Measurements from ENCODE around the gene ZNF827. TPM values are rescaled to one million over a fixed set of nuclear protein-coding genes. Genes with fewer than 3 reads are reported as not detected.

ZNF827 gene
- total RNA-seq, 1 experiment from 2014 or later, result 6.3 TPM

DNA sequence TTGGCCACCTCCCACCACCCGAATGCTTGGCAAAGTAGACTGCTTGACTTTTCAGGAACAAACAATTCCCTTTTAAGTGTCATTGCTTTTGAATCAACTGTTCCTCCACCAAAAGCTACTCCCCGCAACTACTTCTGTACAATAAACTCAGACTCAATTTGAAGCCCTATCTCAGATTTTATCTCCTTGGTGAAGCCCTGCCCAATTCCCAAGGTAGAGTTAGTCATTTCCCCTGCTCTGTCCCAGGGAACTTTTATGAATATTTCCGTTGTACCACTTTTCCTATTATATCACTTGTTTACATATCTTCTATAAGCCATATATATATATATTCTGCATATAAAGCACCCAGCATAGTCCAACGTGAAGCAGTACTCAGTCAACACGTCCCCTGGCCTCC lies 155.9 kb downstream of the ZNF827 start:
- BruUV-seq (replicated peaks), result no TSS peak
- intact Hi-C loops (cut with micrococcal nuclease; ENCODE audit: unreplicated experiment), result no loop called here
- Histone ChIP-seq H3K27ac (ENCODE audit: low read length) (no peak overlapping the region), H3K4me1 (ENCODE audit: control insufficient read depth, insufficient read depth, low read length) (no peaks in the 10 kb centered on the region), H3K9me3 (ENCODE audit: control insufficient read depth, insufficient read depth, low read depth, low read length) (no peaks in the 10 kb centered on the region), H3K36me3 (ENCODE audit: control insufficient read depth, insufficient read depth, low read length) (no peaks in the 10 kb centered on the region), H3K4me3 (ENCODE audit: low read depth in 2 of 2, low read length in 2 of 2) (no peak overlapping the region), H3K27me3 (ENCODE audit: control insufficient read depth, insufficient read depth, low read length) (no peaks in the 10 kb centered on the region)
- no peak for ATAC-seq
- DNase-seq (ENCODE audit: low read depth, low spot score), result no peak
- ChIA-PET POLR2A (no interaction called here), CTCF (no interaction called here)
- TF ChIP-seq, protein P1, sequence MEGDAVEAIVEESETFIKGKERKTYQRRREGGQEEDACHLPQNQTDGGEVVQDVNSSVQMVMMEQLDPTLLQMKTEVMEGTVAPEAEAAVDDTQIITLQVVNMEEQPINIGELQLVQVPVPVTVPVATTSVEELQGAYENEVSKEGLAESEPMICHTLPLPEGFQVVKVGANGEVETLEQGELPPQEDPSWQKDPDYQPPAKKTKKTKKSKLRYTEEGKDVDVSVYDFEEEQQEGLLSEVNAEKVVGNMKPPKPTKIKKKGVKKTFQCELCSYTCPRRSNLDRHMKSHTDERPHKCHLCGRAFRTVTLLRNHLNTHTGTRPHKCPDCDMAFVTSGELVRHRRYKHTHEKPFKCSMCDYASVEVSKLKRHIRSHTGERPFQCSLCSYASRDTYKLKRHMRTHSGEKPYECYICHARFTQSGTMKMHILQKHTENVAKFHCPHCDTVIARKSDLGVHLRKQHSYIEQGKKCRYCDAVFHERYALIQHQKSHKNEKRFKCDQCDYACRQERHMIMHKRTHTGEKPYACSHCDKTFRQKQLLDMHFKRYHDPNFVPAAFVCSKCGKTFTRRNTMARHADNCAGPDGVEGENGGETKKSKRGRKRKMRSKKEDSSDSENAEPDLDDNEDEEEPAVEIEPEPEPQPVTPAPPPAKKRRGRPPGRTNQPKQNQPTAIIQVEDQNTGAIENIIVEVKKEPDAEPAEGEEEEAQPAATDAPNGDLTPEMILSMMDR (IDR thresholded peaks at IDR 0.05), result no peak
- no peak for TF ChIP-seq TCF7L2 (IDR thresholded peaks at IDR 0.05; ENCODE audit: low read depth, low read length)
- TF ChIP-seq, protein P2, sequence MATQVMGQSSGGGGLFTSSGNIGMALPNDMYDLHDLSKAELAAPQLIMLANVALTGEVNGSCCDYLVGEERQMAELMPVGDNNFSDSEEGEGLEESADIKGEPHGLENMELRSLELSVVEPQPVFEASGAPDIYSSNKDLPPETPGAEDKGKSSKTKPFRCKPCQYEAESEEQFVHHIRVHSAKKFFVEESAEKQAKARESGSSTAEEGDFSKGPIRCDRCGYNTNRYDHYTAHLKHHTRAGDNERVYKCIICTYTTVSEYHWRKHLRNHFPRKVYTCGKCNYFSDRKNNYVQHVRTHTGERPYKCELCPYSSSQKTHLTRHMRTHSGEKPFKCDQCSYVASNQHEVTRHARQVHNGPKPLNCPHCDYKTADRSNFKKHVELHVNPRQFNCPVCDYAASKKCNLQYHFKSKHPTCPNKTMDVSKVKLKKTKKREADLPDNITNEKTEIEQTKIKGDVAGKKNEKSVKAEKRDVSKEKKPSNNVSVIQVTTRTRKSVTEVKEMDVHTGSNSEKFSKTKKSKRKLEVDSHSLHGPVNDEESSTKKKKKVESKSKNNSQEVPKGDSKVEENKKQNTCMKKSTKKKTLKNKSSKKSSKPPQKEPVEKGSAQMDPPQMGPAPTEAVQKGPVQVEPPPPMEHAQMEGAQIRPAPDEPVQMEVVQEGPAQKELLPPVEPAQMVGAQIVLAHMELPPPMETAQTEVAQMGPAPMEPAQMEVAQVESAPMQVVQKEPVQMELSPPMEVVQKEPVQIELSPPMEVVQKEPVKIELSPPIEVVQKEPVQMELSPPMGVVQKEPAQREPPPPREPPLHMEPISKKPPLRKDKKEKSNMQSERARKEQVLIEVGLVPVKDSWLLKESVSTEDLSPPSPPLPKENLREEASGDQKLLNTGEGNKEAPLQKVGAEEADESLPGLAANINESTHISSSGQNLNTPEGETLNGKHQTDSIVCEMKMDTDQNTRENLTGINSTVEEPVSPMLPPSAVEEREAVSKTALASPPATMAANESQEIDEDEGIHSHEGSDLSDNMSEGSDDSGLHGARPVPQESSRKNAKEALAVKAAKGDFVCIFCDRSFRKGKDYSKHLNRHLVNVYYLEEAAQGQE (IDR thresholded peaks at IDR 0.05; ENCODE audit: insufficient read depth in 1 of 2, low read depth in 2 of 2, low read length in 1 of 2), result no peak
- no peak for TF ChIP-seq POLR2AphosphoS5 (IDR thresholded peaks at IDR 0.05; ENCODE audit: low read depth, low read length)
- no peak for TF ChIP-seq SIN3A (IDR thresholded peaks at IDR 0.05; ENCODE audit: borderline replicate concordance, insufficient read depth, low read depth, low read length)
- in situ Hi-C loops (cut with HindIII; ENCODE audit: low pct_unique_long_range_greater_than_20kb, low sequenced_read_pairs), result no loop called here

DNA sequence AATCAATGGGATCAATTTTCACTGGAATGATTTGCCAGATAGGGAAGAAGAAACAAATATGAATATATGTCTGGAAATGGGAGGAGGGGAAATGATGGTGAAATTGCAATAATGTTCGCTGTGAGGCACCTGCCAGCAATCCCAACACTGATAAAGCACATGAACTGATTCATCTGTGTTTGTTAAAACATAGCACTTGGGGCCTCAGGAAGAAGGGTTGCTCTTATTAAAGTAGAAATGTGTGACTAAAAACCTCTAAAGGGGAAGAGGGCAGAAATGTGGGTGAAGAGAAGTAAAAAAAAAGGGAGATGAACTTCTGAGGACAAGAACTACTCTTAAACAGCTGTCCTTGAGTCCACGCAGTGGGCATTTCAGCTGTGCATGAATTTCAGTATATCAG lies 157.3 kb downstream of the ZNF827 start:
- in situ Hi-C loops (cut with HindIII; ENCODE audit: low pct_unique_long_range_greater_than_20kb, low sequenced_read_pairs), result no loop called here
- intact Hi-C loops (cut with micrococcal nuclease; ENCODE audit: unreplicated experiment), result no loop called here
- no peak overlapping the region for H3K4me3 ChIP-seq (ENCODE audit: low read depth in 2 of 2, low read length in 2 of 2)
- ChIA-PET CTCF (no interaction called here), POLR2A (no interaction called here)
- no peaks in the 10 kb centered on the region for H3K36me3 ChIP-seq (ENCODE audit: control insufficient read depth, insufficient read depth, low read length)
- H3K27ac ChIP-seq (ENCODE audit: low read length), result no peak overlapping the region
- TF ChIP-seq, protein P1 (IDR thresholded peaks at IDR 0.05), result no peak
- TF ChIP-seq POLR2AphosphoS5 (IDR thresholded peaks at IDR 0.05; ENCODE audit: low read depth, low read length) (no peak), TCF7L2 (IDR thresholded peaks at IDR 0.05; ENCODE audit: low read depth, low read length) (no peak), SIN3A (IDR thresholded peaks at IDR 0.05; ENCODE audit: borderline replicate concordance, insufficient read depth, low read depth, low read length) (no peak)
- TF ChIP-seq, protein P2 (IDR thresholded peaks at IDR 0.05; ENCODE audit: insufficient read depth in 1 of 2, low read depth in 2 of 2, low read length in 1 of 2), result no peak
- no peak for ATAC-seq
- H3K4me1 ChIP-seq (ENCODE audit: control insufficient read depth, insufficient read depth, low read length), result no peaks in the 10 kb centered on the region
- H3K9me3 ChIP-seq (ENCODE audit: control insufficient read depth, insufficient read depth, low read depth, low read length), result no peaks in the 10 kb centered on the region
- no TSS peak for BruUV-seq (replicated peaks)
- DNase-seq (ENCODE audit: low read depth, low spot score), result no peak
- H3K27me3 ChIP-seq (ENCODE audit: control insufficient read depth, insufficient read depth, low read length), result no peaks in the 10 kb centered on the region
